ENCODE data around the gene PAFAH1B2. TPM values are rescaled to one million over a fixed set of nuclear protein-coding genes. Genes with fewer than 3 reads are reported as not detected.
A peak's percentile ranks its signal among the peaks of the same experiment; 100 is the strongest.

The PAFAH1B2 gene
- total RNA-seq, 2 donors from 2014 or later = 72.5 to 126 TPM

DNA sequence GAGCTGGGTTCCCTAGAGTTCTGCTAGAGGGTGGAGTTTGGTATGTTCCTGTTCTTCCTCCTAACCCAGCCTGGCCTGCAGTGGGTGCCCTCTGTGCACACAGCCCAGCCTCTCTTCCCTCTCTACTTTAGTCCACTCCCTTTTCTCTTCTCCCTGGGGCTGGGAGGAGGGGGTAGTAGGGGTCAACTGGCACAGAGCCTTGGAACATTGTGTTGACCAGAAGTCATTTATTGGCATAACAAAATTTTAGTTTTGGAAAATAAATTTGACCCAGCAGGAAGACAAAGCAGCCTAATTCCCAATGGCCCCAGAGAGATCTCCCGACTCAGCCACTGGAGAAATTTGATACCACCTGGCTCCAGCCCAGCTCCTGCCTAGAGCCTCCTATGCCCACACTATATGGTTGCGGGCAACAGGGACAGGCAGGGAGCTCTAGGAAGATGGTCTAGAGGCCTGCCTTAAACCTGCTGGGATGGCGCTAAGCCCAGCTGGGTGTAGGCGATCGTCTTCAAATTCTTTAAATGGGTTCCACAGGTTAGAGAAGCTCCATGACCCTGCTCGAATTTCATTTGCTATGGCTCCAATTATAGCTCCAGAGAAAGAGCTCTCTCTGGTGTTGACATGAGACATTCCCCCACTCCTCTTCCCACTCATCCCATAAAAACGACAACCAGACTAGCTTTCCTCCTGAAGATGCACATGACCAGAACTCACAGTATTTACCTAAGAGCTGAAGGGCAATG is 77.9 kb downstream of the PAFAH1B2 start:
- H3K27ac ChIP-seq = peak overlapping the region; percentile 62 to 78
- DNase-seq (ENCODE audit: low spot score) = peak; percentile 41
- TF ChIP-seq POLR2AphosphoS5 (IDR thresholded peaks at IDR 0.05) (peak; percentile 71), POLR2A (IDR thresholded peaks at IDR 0.05) (no peak)
- TF ChIP-seq, protein P1, sequence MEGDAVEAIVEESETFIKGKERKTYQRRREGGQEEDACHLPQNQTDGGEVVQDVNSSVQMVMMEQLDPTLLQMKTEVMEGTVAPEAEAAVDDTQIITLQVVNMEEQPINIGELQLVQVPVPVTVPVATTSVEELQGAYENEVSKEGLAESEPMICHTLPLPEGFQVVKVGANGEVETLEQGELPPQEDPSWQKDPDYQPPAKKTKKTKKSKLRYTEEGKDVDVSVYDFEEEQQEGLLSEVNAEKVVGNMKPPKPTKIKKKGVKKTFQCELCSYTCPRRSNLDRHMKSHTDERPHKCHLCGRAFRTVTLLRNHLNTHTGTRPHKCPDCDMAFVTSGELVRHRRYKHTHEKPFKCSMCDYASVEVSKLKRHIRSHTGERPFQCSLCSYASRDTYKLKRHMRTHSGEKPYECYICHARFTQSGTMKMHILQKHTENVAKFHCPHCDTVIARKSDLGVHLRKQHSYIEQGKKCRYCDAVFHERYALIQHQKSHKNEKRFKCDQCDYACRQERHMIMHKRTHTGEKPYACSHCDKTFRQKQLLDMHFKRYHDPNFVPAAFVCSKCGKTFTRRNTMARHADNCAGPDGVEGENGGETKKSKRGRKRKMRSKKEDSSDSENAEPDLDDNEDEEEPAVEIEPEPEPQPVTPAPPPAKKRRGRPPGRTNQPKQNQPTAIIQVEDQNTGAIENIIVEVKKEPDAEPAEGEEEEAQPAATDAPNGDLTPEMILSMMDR (IDR thresholded peaks at IDR 0.05) = no peak

DNA sequence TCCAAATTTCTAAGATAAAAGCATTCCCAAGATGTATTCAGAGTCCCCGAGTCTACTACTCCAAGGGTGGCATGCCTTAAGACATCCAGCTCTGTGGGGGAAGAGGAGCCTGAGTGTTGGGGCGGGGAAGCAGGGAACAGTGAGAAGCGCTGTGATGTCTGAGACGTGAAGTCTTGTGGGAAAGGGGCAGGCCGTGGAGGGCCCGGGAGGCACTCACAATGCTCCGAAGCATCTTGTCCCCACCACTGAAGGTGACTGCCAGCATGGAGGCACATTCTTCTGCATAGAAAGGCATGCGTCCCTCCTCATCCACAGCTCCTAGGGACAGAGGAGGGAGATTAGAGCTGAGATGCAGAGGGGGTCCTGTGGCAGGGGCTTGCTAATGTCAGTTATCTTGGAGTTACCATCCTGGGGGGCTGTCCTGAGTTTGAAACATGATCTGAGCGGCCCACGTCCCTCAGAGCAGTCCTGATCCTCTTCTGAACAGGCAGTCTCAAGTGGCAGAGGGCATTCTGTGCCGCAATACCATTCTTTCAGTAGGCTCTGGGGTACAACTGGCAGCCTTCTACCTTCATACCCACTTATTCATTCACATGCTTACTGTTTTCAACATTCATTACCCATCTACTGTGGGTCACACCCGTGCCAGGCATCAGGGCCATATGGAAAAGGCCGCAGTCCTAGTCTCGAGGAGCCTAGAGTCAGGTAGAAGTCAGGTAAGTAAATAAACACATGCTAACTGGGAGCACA is 79.1 kb downstream of the PAFAH1B2 start:
- Histone ChIP-seq H3K27me3 (replicated peaks; ENCODE audit: insufficient read depth) (no peaks in the 10 kb centered on the region), H3K4me1 (replicated peaks) (peaks cover 6% of the 10 kb centered on the region), H3K4me3 (no peak overlapping the region), H3K27ac (peak overlapping the region; percentile 62 to 78), H3K9me3 (no peaks in the 10 kb centered on the region), H3K36me3 (peaks cover 4 to 6% of the 10 kb centered on the region in 2 donors)
- TF ChIP-seq, protein P1 (IDR thresholded peaks at IDR 0.05) = no peak
- no peak for TF ChIP-seq POLR2A (IDR thresholded peaks at IDR 0.05)
- no peak for TF ChIP-seq POLR2AphosphoS5 (IDR thresholded peaks at IDR 0.05)
- WGBS = 81% methylated on average over 14 of the region's 14 CpGs
- DNase-seq (ENCODE audit: low spot score) = no peak
- intact Hi-C loops (cut with DNase I) = loop anchor here (5.0 kb wide), 1 partner anchor 341 kb away; no protein-coding TSS in a partner anchor

More for the DNA sequence above, 77.9 kb downstream of the PAFAH1B2 start:
- intact Hi-C loops (cut with DNase I) = loop anchor here (2.0 to 5.0 kb wide), 2 partner anchors 23 to 340 kb away; partner anchors contain the start of gene TAGLN
- no peaks in the 10 kb centered on the region for H3K27me3 ChIP-seq (replicated peaks; ENCODE audit: insufficient read depth)
- 21% methylated on average over 7 of the region's 7 CpGs for WGBS
- H3K4me1 ChIP-seq (replicated peaks) = peaks cover 6% of the 10 kb centered on the region
- no peak overlapping the region for H3K4me3 ChIP-seq
- H3K36me3 ChIP-seq = peaks cover 5 to 6% of the 10 kb centered on the region in 2 donors
- H3K9me3 ChIP-seq = no peaks in the 10 kb centered on the region

DNA sequence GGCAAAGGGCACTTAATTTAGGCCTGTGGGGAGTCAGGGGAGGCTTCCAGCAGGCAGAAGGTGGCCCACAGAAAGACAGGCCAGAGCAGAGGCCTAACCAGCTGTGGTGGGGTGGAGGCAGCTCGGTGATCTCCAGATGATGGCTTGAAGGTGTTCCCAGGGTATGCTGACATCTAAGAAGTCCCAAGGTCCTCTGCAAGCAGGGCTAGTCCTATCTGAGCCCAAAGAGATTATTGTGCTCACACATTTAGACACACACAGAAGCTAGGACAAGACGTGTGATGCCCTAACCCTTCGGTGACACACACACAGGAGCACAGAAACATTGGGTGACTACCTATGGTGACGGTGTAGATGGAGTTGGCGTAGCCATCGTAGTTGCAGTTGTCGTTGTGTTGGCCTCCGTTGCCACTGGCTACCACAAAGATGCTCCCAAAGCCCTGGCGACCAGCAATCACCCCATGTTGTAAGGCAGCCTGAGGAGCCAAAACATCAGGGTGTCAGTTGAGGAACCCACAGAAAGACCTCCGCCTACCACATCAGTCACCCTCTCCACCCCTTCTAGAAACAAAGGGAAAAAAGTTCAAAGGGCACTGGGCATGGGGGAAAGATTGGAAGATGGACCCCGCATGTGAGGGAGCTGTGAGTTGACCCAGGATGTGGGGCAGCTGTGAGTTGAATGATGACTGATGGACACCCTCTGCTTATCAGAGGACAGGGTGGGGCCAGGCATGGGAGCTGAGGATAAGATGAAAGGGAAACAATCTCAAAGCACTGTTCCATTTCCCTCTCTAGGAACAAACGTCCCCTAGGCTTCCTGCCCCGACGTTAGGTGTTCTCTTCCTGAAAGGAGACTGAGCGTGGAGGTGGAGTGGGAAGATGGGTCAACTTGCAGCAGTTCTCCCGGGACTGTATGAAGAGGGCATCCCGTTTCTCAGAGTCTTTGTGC is 79.9 kb downstream of the PAFAH1B2 start:
- Histone ChIP-seq H3K27me3 (replicated peaks; ENCODE audit: insufficient read depth) (no peaks in the 10 kb centered on the region), H3K4me3 (no peak overlapping the region), H3K9me3 (no peaks in the 10 kb centered on the region), H3K27ac (peak overlapping the region; percentile 62 to 78), H3K36me3 (peaks cover 0 to 6% of the 10 kb centered on the region in 2 donors), H3K4me1 (replicated peaks) (peaks cover 6% of the 10 kb centered on the region)
- 88% methylated on average over 15 of the region's 17 CpGs for WGBS
- TF ChIP-seq, protein P1 (IDR thresholded peaks at IDR 0.05) = no peak
- TF ChIP-seq POLR2AphosphoS5 (IDR thresholded peaks at IDR 0.05) (no peak), POLR2A (IDR thresholded peaks at IDR 0.05) (no peak)
- no peak for DNase-seq (ENCODE audit: low spot score)
- intact Hi-C loops (cut with DNase I) = loop anchor here (5.0 kb wide), 1 partner anchor 342 kb away; no protein-coding TSS in a partner anchor

- Histone ChIP-seq H3K9me3 (no peaks in the 10 kb centered on the region), H3K4me3 (no peak overlapping the region), H3K27me3 (replicated peaks; ENCODE audit: insufficient read depth) (no peaks in the 10 kb centered on the region), H3K36me3 (peaks cover 0 to 9% of the 10 kb centered on the region in 2 donors), H3K4me1 (replicated peaks) (peaks cover 6% of the 10 kb centered on the region), H3K27ac (no peak overlapping the region)
- TF ChIP-seq POLR2AphosphoS5 (IDR thresholded peaks at IDR 0.05) (no peak), POLR2A (IDR thresholded peaks at IDR 0.05) (no peak)
- TF ChIP-seq, protein P1 (IDR thresholded peaks at IDR 0.05) = no peak
- DNase-seq (ENCODE audit: low spot score) = no peak
- intact Hi-C loops (cut with DNase I) = loop anchor here (2.0 to 5.0 kb wide), 2 partner anchors 47 to 123 kb away; partner anchors contain the start of gene SIDT2
- WGBS = 90% methylated on average over 9 of the region's 9 CpGs
Observed at GRCh38 chr11:117225553-117226170, 81.6 kb downstream of the PAFAH1B2 start.
